ENCODE results near the gene CDH12.

CDH12 gene

GRCh38 chr5:22708770-22709328 is 144.3 kb downstream of the CDH12 start:
- Histone ChIP-seq H3K36me3 (no peaks in the 10 kb centered on the region), H3K4me3 (ENCODE audit: low read depth in 1 of 2, low read length in 1 of 2) (no peak overlapping the region), H3K4me1 (ENCODE audit: control insufficient read depth in 1 of 2, insufficient read depth in 1 of 2, low read depth in 1 of 2, low read length in 1 of 2) (no peaks in the 10 kb centered on the region), H3K27me3 (no peaks in the 10 kb centered on the region), H3K9me3 (no peaks in the 10 kb centered on the region), H3K27ac (no peak overlapping the region)
- TF ChIP-seq CTCF (IDR thresholded peaks at IDR 0.05): no peak

DNA sequence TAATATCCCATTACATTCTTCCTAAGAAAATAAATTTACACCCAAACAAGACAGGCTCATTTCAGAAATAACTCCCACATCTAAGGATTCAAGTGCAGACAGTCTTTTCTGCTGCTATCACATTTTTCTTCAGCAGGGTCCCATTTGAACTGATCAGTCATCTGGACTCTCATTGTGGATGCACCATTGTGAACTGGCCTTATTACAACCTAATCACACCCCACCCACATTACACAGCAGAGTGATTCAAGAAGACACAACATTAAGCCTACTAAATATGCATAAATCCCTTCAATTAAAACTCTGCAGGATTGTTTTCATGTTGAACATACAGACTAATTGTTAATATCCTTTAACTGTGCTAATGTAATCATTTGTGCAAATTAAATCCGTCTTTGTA is 146.2 kb downstream of the CDH12 start:
- Histone ChIP-seq H3K27ac (no peak overlapping the region), H3K36me3 (no peaks in the 10 kb centered on the region), H3K27me3 (no peaks in the 10 kb centered on the region), H3K9me3 (no peaks in the 10 kb centered on the region), H3K4me3 (ENCODE audit: low read depth in 1 of 2, low read length in 1 of 2) (no peak overlapping the region), H3K4me1 (ENCODE audit: control insufficient read depth in 1 of 2, insufficient read depth in 1 of 2, low read depth in 1 of 2, low read length in 1 of 2) (no peaks in the 10 kb centered on the region)
- TF ChIP-seq CTCF (IDR thresholded peaks at IDR 0.05): no peak

DNA sequence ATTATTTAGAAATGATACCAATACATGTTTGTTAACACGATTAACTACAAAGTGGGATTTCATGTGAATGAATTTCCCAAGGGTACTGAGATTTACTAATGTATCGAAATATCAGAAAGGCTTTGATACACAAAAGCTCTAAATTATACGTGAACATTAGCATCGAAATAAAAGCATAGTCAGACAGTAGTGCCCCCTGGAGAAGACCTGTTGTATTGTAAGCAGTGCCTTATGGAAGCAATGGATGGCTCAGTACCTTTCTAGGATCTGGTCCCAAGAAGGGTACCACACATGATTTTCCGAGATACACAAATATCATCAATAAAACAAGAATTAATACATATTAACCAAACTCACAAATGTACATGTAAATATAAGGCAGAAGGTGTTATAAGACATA is 153.8 kb downstream of the CDH12 start:
- Histone ChIP-seq H3K4me3 (ENCODE audit: low read depth in 1 of 2, low read length in 1 of 2) (no peak overlapping the region), H3K9me3 (no peaks in the 10 kb centered on the region), H3K27ac (no peak overlapping the region), H3K36me3 (no peaks in the 10 kb centered on the region), H3K4me1 (ENCODE audit: control insufficient read depth in 1 of 2, insufficient read depth in 1 of 2, low read depth in 1 of 2, low read length in 1 of 2) (no peaks in the 10 kb centered on the region), H3K27me3 (no peaks in the 10 kb centered on the region)
- no peak for TF ChIP-seq CTCF (IDR thresholded peaks at IDR 0.05)

GRCh38 chr5:22693121-22693520 is 160.0 kb downstream of the CDH12 start:
- H3K27me3 ChIP-seq: no peaks in the 10 kb centered on the region
- H3K4me3 ChIP-seq (ENCODE audit: low read depth in 1 of 2, low read length in 1 of 2): no peak overlapping the region
- no peak overlapping the region for H3K27ac ChIP-seq
- H3K9me3 ChIP-seq: no peaks in the 10 kb centered on the region
- no peaks in the 10 kb centered on the region for H3K4me1 ChIP-seq (ENCODE audit: control insufficient read depth in 1 of 2, insufficient read depth in 1 of 2, low read depth in 1 of 2, low read length in 1 of 2)
- no peaks in the 10 kb centered on the region for H3K36me3 ChIP-seq
- no peak for TF ChIP-seq CTCF (IDR thresholded peaks at IDR 0.05)

GRCh38 chr5:22683050-22683449 is 170.1 kb downstream of the CDH12 start:
- Histone ChIP-seq H3K4me1 (ENCODE audit: control insufficient read depth in 1 of 2, insufficient read depth in 1 of 2, low read depth in 1 of 2, low read length in 1 of 2) (no peaks in the 10 kb centered on the region), H3K27me3 (no peaks in the 10 kb centered on the region), H3K36me3 (no peaks in the 10 kb centered on the region), H3K4me3 (ENCODE audit: low read depth in 1 of 2, low read length in 1 of 2) (no peak overlapping the region), H3K9me3 (no peaks in the 10 kb centered on the region), H3K27ac (no peak overlapping the region)
- TF ChIP-seq CTCF (IDR thresholded peaks at IDR 0.05): no peak

GRCh38 chr5:22678886-22679285 is 174.3 kb downstream of the CDH12 start:
- Histone ChIP-seq H3K9me3 (no peaks in the 10 kb centered on the region), H3K27ac (no peak overlapping the region), H3K4me3 (ENCODE audit: low read depth in 1 of 2, low read length in 1 of 2) (no peak overlapping the region), H3K4me1 (ENCODE audit: control insufficient read depth in 1 of 2, insufficient read depth in 1 of 2, low read depth in 1 of 2, low read length in 1 of 2) (no peaks in the 10 kb centered on the region), H3K36me3 (no peaks in the 10 kb centered on the region), H3K27me3 (no peaks in the 10 kb centered on the region)
- no peak for TF ChIP-seq CTCF (IDR thresholded peaks at IDR 0.05)

All from neutrophil (primary cell).